ENCODE measurements around the gene EML4.

GRCh38 chr2:42199002-42199401, 29.8 kb downstream of the EML4 start:
- TF ChIP-seq, protein P1, sequence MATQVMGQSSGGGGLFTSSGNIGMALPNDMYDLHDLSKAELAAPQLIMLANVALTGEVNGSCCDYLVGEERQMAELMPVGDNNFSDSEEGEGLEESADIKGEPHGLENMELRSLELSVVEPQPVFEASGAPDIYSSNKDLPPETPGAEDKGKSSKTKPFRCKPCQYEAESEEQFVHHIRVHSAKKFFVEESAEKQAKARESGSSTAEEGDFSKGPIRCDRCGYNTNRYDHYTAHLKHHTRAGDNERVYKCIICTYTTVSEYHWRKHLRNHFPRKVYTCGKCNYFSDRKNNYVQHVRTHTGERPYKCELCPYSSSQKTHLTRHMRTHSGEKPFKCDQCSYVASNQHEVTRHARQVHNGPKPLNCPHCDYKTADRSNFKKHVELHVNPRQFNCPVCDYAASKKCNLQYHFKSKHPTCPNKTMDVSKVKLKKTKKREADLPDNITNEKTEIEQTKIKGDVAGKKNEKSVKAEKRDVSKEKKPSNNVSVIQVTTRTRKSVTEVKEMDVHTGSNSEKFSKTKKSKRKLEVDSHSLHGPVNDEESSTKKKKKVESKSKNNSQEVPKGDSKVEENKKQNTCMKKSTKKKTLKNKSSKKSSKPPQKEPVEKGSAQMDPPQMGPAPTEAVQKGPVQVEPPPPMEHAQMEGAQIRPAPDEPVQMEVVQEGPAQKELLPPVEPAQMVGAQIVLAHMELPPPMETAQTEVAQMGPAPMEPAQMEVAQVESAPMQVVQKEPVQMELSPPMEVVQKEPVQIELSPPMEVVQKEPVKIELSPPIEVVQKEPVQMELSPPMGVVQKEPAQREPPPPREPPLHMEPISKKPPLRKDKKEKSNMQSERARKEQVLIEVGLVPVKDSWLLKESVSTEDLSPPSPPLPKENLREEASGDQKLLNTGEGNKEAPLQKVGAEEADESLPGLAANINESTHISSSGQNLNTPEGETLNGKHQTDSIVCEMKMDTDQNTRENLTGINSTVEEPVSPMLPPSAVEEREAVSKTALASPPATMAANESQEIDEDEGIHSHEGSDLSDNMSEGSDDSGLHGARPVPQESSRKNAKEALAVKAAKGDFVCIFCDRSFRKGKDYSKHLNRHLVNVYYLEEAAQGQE (IDR thresholded peaks at IDR 0.05; ENCODE audit: low read depth, low read length), result no peak
- TF ChIP-seq EP300 (IDR thresholded peaks at IDR 0.05; ENCODE audit: borderline replicate concordance in 1 of 2, low read depth in 1 of 2, low read length in 1 of 2) (no peak), CHD2 (IDR thresholded peaks at IDR 0.05; ENCODE audit: low read length, partially characterized antibody) (no peak)

Data from SK-N-SH (cell line).